GM19328 (cell line): Measurements from ENCODE around the gene AMOTL2.

ENCODE experiments used
- ATAC-seq: cut with Tn5 transposase; IDR thresholded peaks from one replicate; pipeline ENCODE4 v1.9.1; 2021; ENCODE audit warnings: mild to moderate bottlenecking, moderate library complexity; ENCODE audit not compliant: unreplicated experiment

Gene AMOTL2

DNA sequence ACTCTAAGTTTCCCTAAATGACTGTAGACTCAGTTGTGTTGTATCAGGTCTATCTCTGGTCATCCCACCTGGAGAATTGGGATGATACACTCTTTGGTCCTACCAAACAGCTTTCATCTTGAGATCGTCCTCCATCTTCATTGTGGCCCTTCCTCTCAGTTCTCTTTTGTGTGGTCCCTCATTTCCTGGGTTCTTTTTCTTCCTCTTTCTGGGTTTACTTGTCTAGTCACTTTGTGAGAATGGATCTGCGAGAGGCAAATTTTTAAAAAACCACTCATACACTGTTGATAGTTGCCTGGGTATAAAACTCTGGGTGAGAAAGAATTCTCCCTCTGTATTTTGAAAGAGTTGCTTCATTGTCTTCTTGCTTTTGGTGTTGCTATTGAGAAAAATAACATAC is 6.0 kb upstream of the AMOTL2 start:
- ATAC-seq = no peak

DNA sequence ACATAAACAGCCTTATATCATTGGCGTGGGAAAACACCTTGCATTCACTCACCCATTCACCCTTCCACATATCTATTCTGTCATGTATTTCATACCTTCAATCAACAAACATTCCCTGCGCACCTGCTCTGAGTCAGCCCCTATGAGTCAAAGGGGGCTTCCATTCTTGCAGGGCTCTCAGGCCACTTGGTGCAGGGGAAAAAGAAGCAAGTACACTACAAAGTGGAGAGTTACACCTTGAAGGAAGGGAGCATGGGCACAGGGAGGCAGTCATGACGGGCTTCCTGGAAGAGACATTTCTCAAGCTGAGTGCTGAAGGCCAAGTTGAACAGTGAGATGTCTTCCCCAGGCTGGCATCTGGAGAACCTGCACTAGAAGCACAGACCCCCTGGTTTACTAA is 4.6 kb upstream of the AMOTL2 start:
- ATAC-seq = no peak

DNA sequence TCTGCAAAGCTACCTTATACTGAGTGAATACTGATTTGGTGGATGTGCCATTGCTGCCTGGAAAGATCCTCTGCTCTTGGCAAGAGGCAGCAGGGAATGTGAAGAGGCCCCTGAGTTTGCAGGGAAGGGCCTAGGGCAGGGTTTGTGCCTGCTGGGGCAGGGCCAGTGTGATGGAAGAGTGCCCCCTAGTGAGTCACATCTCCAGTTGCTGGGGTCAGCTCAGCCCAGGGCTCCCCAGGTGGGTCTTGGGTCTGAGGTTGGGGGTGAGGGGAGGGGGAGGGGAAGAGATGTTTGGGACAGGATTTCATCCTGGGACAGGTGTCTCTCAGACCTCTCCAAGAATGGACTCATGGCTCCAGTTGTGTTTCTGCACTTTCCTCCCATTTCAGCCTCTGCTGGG is 4.1 kb upstream of the AMOTL2 start:
- ATAC-seq = no peak

DNA sequence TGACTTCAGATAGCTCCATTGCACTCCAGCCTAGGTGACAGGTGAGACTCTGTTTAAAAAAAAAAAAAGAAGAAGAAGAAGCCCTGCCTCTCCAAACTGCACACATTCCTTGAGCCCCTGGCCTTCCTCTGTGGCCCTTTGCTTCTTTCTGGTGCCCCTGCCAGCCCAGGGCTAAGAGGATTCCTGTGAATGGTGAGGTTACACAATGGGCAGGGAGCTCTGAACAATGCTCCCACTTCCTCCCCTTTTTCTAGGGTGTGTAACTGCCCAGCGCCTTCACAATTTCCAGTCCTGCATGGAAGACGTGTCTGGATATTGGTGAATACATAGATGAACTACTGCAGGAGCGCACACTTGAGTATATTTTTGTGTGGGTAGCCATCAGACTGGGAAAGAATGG is 3.6 kb upstream of the AMOTL2 start:
- ATAC-seq = no peak

DNA sequence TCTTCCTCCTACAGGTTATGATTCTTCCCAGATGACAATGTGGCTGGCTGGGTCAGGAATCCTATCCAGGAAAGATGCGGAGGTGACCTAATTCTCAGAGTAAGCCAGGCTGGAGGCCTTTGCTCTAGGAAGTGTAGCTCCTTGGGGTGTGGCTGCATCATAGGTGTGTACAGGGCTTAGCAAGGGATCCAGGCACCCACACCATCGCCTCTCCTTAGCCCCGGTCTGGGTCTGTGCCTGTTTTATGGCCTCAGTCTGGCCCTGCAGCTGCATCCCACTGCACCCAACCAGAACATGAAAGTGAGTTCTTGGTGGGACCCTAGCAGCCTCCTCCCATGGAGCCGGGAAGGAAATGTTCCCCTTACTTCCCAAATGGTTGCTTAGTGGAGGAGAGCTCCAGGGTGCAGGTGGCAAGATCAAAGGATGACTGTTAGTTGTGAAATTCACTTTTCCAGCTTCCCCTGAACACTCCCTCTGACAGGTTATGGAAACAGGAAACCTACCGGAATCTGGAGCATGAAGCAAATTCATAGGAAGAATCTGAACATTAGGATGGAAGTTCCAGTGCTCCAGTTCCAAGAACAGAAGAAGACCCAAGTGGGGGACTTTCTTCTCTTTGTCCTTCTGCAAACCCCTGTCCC is 2.7 kb upstream of the AMOTL2 start:
- ATAC-seq = no peak

DNA sequence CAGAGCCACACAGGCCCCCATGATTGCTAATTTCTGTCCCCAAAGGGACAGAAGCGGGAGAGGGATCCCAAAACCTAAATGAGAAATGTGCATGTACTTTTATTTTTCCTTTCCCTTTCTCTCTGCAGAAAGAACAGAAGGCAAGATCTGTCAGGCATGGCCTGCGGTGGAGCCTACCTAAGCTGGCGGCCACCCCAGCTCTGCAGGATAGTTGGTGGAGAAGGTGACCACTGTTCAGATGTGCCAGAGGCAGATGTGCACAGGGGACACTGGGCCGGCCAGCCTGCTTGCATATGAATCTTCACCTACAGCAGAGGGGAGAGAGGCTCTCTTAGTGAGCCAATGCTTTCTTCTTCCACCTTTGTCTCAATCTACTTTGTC is 2.1 kb upstream of the AMOTL2 start:
- no peak for ATAC-seq

DNA sequence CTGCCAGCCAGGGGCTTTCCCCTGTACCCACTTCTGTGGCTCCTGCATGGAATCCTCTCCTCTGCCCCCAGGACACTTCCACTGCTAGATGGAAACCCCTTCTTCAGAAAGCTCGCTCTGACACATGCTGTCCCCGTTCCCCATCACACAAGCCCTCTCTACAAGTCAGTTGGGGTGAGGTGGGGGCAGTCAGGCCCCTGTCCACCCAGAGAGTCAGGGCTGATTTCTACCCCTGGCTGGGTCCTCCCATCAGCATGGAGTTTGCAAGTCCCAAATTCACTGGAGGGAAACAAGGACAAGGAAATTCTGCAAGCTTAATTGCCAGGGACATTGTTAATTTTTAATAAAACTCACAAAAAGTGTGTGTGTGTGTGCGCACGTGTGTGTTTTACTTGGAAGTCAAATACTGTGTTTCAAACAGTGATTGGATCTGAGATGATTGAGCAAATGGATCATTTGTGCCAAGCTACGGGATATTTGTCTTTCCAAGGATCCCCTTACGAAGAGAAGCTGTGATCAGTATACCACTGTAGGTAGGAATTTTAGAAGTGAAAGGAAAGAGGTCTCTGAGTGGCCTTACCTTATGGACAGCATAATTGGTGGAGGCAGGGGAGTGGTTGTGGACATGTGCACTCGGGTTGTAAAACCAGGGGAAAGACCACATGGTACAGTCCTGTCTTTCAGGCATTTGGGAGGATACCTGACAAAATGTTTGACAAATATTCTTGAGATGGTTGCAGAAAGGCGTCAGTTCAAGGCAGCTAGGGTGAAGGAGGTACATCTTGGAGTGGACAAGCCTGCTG is 1.5 kb upstream of the AMOTL2 start:
- no peak for ATAC-seq

DNA sequence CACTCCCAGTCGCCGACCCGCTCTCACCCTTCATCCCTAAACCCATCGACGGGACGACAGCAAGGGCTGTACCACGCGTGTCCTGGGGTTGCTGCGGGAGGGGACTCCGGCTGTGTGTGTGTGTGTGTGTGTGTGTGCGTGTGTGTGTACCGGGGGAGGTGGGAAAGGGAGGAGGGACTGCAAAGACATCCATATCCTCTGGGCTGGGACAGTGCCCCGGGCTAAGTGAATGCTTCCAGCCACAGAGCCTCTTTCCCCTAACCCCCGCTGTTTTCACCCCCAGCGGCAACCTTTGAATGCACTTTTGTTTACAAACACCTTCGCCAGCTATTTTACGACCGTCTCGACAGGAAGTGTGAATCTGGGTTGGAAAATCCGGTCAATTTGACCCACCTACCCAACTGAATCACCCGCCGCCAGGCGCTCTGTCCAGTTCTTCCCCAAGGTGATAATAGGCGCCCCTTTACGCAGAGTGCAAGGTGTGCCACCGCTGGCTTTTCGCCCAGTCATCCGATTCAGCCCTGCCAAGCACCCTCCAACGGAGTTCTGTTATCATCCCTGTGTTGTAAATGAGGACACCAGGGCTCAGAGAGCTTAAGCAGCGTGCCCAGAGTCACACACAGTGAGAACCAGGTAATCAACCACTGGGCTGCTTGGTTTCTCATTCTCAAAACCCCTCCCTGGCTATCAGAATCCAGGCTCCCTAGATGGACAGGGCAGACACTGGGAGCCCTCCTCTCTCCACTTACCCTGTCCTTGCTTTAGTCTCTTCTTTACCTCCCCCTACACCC is 739 bp upstream of the AMOTL2 start:
- ATAC-seq = no peak

DNA sequence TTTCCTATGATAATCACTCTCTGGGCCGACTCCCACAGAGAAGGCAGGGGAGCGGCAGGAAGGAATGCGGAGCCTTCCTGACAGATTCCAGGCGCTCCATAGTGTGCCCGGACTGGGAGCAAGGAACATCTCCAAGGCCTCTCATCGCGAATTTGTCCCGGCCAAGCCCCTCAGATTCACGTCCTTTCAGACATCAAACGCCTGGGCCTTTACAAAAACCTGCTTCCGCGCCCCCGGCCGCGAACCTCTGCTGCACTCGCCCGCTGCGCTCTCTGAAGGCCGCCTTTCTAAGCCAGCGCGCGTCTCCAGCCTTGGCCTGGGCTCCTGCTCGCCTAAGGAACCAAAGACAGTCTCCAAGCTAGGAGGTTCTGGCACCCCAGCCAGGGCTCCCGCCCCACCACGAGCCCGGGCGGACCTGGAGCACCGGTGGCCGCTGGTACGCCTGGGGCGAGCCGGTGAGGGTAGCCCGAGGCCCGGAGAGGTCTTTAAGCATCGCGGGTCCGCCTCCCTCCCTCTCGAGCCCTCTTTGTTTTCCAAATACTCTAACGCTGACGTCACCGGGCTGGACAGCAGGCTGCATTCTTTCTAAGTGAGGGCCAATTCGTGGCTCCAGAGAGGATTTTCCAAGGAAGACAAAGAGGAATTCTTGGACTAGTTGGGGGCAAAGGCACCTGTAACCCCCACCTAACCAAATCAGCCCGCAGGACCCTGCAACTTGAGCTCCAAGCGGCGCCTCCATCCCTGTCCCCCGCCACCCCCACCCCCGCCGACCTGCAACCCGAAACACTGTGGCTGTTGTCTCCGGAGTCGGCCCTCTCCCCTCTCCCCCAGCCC is 759 bp downstream of the AMOTL2 start:
- ATAC-seq = no peak

DNA sequence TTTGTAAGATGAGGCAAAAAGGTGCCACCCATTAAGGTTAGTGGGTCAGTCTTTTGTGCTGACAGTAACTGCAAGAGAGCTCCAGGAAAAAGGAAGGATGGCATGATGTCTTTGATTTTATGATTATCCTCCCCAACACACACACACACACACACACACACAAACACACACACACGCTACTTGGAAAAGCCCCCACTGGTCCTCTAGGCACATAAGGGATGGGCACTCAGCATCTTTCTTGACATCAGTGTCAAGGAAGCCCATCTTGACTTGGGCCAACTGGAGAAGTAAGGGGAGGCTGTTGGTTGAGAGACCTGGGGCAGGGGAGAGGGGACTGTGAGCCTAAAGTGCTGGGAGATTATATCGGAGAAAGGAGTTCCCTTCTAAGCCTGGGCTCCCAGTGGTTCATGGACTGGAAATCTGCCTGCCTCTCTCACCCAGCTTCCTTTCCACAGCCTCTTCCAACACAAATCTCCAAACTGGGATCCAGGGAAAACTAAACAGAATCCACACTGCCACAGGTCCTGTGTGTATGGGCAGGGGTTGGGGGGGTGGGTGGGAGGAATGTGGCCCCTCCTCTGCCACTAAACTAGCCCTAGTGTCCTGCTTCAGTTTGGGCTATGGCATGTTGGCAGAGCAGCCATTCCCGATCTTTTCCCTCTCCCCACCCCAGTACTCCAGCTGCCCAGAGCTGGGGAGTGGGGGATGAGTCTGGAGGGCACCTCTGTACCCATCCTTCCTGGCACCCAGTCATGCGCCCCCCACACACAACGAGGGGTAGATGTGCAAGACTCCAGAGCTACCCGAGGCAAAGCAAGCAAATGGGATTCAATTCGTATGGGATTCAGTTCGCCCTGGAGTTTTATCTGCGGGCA is 1.6 kb downstream of the AMOTL2 start:
- no peak for ATAC-seq

DNA sequence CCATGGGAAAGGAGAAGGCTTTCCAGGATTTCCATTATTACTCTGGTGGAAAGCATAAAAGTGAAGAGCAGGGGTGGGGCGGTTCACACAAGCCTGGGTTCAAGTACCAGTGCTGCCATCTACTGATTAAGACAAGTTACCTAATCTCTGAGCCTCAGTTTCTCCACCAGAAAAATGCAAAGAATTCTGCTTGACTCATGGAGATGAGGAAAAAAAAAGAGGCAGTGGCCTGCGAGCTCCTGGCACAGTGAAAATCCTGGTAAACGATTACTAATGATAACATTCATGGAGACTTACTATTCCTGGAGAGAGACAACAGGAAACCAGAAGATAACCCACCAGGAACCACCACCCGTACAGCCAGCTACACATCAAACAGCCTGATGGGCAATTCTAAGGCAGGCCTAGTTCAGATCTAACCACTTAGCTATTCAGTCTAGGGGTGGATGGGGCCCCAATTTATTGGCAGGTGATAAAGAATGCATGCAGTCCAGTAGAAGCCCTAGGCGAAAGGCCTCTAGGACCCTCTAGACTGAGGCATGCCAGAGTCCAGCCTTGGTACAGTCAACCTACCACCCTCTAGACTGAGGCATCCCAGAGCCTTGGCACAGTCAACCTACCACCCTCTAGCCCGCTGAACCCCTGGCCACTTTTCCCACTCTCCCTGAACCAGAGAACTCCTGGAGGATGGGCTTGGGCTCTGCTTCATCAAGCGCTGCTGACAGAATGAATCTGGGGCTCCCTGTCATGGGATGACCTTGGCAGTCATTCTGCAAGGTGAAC is 2.5 kb downstream of the AMOTL2 start:
- ATAC-seq = no peak

DNA sequence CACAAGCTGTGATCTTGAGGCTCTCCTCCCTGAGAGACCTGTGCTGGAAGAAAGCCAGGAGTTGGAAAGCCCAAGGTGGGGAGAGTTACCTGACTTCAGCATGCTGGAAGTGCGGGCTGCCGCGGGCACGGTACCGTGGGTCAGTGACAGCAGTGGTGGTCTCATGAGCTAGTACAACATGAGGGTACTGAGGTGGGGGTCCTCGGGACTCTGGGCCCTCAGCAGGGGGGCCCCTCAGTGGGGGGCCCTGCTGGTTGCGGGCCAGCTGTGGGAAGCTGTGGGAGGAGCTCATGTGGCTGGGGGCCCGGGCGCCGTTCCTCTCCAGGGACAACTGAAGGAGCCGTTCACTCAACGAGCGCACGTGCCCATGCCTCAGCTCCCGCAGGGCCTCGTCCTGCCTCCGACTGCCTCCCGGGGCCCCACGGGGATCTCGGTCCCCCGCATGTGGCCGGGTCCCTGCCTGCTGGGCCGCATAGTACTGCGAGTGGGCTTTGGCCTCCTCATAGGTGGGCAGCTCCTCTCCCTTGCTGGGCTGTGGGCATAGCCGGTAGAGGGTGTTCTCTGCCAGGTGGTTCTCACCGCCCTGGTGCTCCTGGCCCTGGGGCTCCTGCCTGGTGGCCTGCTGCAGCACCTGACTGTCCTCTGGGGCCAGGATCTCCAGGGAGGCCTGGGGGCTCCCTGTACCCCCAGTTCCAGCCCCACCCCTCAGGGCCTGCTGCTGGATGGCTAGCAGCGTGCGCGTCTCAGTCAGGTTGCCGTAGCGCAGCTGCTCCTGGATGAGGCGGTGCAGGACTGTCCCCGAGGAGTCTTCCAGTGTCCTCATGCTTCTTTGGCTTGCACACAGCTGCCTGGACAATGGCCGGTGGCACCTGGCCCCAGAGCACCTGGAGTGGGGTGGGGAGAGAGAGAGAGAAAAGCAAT is 3.4 kb downstream of the AMOTL2 start:
- ATAC-seq = no peak

DNA sequence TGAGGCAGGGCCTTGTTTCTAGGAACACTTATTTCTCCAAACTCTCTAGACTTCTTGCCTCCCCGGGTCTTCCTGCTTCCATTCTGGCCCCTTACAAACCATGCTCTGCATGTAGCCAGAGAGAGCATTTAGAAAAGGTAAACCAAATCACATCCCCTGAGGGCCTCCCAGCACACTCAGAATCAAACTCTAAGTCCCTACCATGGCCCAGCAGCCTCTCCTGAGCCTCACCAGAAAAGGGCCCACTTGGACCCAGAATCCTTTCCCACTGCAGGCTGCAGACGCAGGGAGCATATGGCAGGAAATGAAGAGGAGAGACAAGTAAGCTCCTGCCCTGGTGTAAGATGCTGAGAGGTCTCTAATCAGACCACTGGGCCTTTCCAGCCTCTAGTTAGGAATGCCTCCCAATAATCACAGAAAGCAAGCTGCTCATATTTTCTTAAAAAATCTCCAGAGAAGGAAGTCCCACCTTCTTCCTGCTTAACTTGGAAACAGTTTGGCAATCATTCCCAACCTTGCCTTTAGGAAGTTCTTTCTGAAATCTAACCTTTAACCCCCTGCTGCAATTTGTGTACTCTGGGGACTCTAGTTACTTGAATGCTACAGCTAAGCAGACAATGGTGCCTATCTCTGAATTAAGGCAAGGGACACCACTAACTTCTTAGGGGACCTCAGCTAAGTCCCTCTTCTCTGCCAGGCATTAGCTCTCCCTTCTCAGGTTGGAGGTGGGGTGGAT is 4.2 kb downstream of the AMOTL2 start:
- no peak for ATAC-seq

DNA sequence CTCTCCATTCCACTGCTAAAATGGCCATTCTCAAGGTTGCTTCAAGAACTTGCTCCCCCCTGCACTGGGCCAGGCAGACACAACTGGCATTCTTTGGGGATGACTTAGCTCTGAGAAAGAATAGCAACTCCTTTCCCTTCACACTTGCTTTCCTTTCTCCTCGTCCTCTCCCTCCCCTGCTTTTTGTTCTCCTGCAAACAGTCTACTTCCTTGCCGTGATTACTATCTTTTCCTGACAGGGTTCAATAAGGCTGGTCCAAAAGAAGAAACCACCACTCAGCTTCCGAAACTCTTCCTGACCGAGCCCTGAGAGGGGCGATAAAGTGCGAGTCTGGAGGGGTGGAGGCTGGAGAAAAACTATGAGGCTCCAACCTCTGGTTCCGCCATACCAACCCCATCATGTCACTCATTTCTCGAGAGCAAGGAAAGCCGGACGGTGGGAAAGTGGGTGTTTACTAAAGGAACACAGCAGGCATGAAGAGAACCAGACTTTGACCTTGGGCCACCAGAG is 5.0 kb downstream of the AMOTL2 start:
- no peak for ATAC-seq

DNA sequence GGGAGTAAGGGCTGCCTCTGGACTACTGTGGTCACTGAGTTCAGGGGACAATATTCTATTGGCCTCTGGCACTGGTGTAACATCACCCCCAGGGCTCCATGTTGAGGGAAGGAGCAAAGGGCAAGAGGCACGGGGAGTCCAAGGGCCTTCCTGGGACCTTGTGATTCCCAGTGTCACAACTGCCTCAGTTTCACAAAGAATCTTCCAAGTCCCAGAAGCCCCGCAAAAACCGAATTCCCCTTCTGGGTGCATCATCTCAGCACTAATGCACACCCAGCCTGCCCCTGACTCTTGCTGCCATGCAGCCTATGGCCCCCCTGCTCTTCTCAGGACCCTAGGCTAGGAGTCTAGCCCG is 5.5 kb downstream of the AMOTL2 start:
- ATAC-seq = no peak

DNA sequence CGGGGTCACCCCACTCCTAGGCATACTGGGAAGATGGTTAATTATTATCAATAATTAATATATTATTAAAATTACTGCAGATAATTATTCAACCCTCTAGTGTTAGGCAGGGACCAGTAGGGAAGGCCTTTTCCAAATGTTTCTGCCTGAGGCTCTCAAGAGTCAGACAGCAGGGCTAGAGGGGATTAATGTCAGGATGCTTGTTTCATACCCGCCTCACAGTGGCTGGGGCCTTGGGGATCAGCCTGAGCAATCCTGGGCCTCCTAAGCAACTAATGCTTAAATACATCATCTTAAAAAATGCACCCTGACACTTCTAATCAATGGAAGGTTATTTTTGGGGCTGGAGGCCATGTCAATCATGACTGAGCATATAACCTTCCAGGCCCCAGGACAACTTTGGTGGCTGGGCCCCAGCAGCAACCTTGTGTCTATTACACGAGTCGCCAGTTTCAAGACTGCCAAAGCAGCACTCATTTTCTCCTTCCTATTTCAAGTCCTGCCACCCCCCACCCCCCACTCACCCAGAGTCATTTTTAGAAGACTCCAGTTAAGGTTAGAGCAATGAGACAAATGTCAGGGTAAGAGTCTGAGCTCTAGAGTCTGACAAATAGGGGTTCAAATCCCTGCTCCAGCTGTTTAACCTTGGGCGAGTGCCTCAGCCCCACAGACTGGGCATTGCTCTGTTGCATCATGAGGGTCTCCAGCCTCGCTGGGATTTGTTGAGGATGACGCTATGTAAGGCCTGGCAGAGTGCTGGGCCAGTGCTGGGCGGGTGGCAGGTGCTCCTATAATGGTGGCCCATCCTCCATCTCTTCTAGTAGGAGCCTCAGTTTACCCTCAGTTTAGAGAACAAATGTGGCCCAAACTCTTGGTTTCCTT is 6.1 kb downstream of the AMOTL2 start:
- ATAC-seq = no peak
